Kidney epithelial cell (primary cell): ENCODE data around the gene SART1. TPM values are rescaled to one million over a fixed set of nuclear protein-coding genes. Genes with fewer than 3 reads are reported as not detected.

ENCODE experiments used
- DNase-seq: peaks from one replicate; pipeline ENCODE4 v3.0.0-alpha.2; 2010; ENCODE audit warnings: low read depth
- H3K27me3 ChIP-seq: 2 replicates; pipeline ENCODE4 v1.6.0; 2011; ENCODE audit warnings: low read length; ENCODE audit not compliant: control insufficient read depth, insufficient read depth
- H3K36me3 ChIP-seq: 2 replicates; pipeline ENCODE4 v1.5.1; 2011; ENCODE audit warnings: low read length; ENCODE audit not compliant: control insufficient read depth, insufficient read depth
- H3K4me3 ChIP-seq: 2 replicates; pipeline ENCODE4 v1.5.1; 2011; ENCODE audit warnings: low read depth, mild to moderate bottlenecking, control low read depth, low read length
- CTCF ChIP-seq: IDR thresholded peaks from 2 replicates; pipeline ENCODE4 v1.5.1; 2011; ENCODE audit warnings: mild to moderate bottlenecking, moderate library complexity, low read length, control low read depth, inconsistent platforms; ENCODE audit not compliant: insufficient read depth, poor library complexity, severe bottlenecking
- total RNA-seq: library from RNA; depleted of rRNA; stranded (reverse); fragments of >200 nt; gene quantifications from 2 replicates; pipeline ENCODE4 v1.2.3, GENCODE V29; 2015

The SART1 gene
- total RNA-seq, 1 donor from 2014 or later = 32.6 TPM

GRCh38 chr11:65987336-65987735 is 25.8 kb downstream of the SART1 start:
- no peak for DNase-seq
- Histone ChIP-seq H3K4me3 (no peak overlapping the region), H3K36me3 (no peaks in the 10 kb centered on the region), H3K27me3 (no peaks in the 10 kb centered on the region)
- no peak for TF ChIP-seq CTCF

GRCh38 chr11:65988791-65989592 is 27.5 kb downstream of the SART1 start:
- H3K36me3 ChIP-seq = no peaks in the 10 kb centered on the region
- H3K27me3 ChIP-seq = no peaks in the 10 kb centered on the region
- peak; percentile 88 for TF ChIP-seq CTCF
- H3K4me3 ChIP-seq = no peak overlapping the region
- peak; percentile 75 for DNase-seq

GRCh38 chr11:65992056-65992455 is 30.5 kb downstream of the SART1 start:
- no peak for DNase-seq

GRCh38 chr11:65997286-65997685 is 35.8 kb downstream of the SART1 start:
- no peak for DNase-seq
- H3K27me3 ChIP-seq = no peaks in the 10 kb centered on the region
- no peak overlapping the region for H3K4me3 ChIP-seq
- TF ChIP-seq CTCF = no peak
- H3K36me3 ChIP-seq = peaks cover 6% of the 10 kb centered on the region

More at GRCh38 chr11:65992056-65992455, 30.5 kb downstream of the SART1 start:
- no peak for TF ChIP-seq CTCF
- no peaks in the 10 kb centered on the region for H3K27me3 ChIP-seq
- H3K4me3 ChIP-seq = no peak overlapping the region
- no peaks in the 10 kb centered on the region for H3K36me3 ChIP-seq

- TF ChIP-seq CTCF = no peak
- peaks cover 6% of the 10 kb centered on the region for H3K36me3 ChIP-seq
- DNase-seq = peak; percentile 79
Observed at GRCh38 chr11:66001942-66002647, 40.6 kb downstream of the SART1 start, which contains the start of the genes BANF1 and EIF1AD. Gene BANF1, plus strand, starts transcription at chr11:66002503. Its CDS starts 748 bp downstream, at chr11:66003251. Gene EIF1AD, minus strand, starts transcription at chr11:66002157. Its CDS starts 1,768 bp downstream, at chr11:66000389.

More at GRCh38 chr11:66001942-66002647, 40.6 kb downstream of the SART1 start, which contains the start of the genes BANF1 and EIF1AD:
- Histone ChIP-seq H3K4me3 (peak within 1 kb of the TSS; percentile 94), H3K27me3 (no peaks in the 10 kb centered on the region)
